Urinary bladder (tissue), 4 donors: ENCODE results near the gene ABHD14A. TPM values are rescaled to one million over a fixed set of nuclear protein-coding genes. Genes with fewer than 3 reads are reported as not detected.

Experiments used
- DNase-seq: peaks from one replicate; pipeline ENCODE4 v3.0.0-alpha.2; 2015; ENCODE audit errors: extremely low spot score
- H3K27ac ChIP-seq: one replicate; pipeline ENCODE4 v1.5.1; 2013; ENCODE audit warnings: low read depth, mild to moderate bottlenecking, moderate library complexity
- H3K36me3 ChIP-seq: one replicate; pipeline ENCODE4 v1.6.1; 2013; ENCODE audit warnings: mild to moderate bottlenecking, moderate library complexity; ENCODE audit not compliant: insufficient read depth
- H3K4me1 ChIP-seq: one replicate; pipeline ENCODE4 v1.6.1; 2013; ENCODE audit warnings: mild to moderate bottlenecking, moderate library complexity; ENCODE audit not compliant: insufficient read depth
- H3K4me3 ChIP-seq: one replicate; pipeline ENCODE4 v1.5.1; 2013; ENCODE audit warnings: low read depth, low read length
- WGBS: extraction: QIAGEN DNeasy Blood & Tissue Kit; methylation state at CpG from one replicate; pipeline ENCODE4 v1.1.7; 2013; 5-methylcytosine and 5-hydroxymethylcytosine counted together
- polyA plus RNA-seq: library from polyadenylated mRNA; stranded (reverse); fragments of 200-250 nt; gene quantifications from one replicate; pipeline ENCODE4 v1.2.3, GENCODE V29; 2013
- small RNA-seq: library from RNA; depleted of rRNA; stranded (forward); fragments of <200 nt; gene quantifications from one replicate; pipeline ENCODE3, GENCODE V24; 2014
- total RNA-seq: library from RNA; depleted of rRNA; stranded (reverse); fragments of >200 nt; gene quantifications from one replicate; pipeline ENCODE4 v1.2.3, GENCODE V29; 2014
- donor health status: healthy with polysubstance abuse.
- donor health status: healthy.

The ABHD14A gene
- total and polyA plus RNA-seq, 2 donors: 13.0 to 31.5 TPM

DNA sequence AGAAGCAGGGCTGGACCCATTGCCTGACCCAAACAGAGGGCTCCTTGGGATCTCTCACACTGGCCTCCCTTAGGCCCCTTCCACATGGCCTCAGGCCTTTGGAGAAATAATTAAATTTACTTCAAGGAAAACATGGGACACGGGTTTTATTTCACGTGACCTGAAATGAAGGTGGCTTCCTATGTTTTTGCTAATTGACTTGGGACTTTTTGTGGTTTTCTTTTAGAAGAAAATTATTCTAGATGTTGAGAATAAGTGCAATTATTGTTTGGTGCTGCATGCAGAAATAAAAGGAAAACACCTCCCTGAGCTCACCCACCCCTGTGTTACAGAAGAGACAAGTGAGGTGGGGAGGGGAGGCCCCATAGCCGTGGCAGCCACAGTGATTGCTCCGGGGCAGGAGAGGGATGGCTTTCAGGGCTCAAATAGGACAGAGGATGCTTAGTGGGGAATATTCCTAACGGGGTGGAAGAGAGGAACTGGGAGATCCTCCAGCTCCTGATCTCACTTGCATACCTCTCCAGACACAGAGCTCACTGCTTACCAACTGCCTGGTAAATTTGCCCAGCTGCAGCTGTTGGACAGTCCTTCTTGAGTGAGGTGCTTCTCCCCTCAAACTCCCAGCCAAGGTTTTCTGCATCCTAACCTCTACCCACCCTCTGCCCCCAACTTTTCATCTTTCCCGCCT lies 50.0 kb downstream of the ABHD14A start:
- 86% methylated on average over 6 of the region's 6 CpGs for WGBS
- Histone ChIP-seq H3K4me1 (no peaks in the 10 kb centered on the region), H3K36me3 (no peaks in the 10 kb centered on the region), H3K4me3 (no peak overlapping the region), H3K27ac (no peak overlapping the region)
- DNase-seq: no peak

GRCh38 chr3:52025453-52025852 lies 50.6 kb downstream of the ABHD14A start:
- no peak overlapping the region for H3K27ac ChIP-seq
- 78% methylated on average over 7 of the region's 7 CpGs for WGBS
- no peaks in the 10 kb centered on the region for H3K36me3 ChIP-seq
- no peak overlapping the region for H3K4me3 ChIP-seq
- DNase-seq: no peak
- H3K4me1 ChIP-seq: no peaks in the 10 kb centered on the region

DNA sequence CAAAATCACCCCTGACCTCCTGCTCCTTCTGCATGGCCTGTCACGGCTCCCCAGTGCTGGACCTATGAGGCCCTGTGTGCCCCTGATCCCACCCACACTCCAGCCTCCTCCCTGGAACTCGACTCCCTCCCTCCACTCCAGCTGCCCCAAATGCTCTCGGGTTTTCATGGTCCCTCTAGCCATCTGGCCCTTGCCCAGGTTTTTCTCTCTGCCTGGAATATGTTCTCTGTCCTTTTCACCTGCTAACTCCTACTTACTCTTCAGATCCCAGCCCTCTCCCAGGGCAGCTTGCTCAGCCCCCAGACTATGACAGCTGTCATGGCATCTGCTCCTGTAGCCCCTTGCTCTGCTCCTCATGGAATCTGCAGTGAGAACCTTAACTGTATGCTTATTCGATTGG lies 51.2 kb downstream of the ABHD14A start:
- H3K27ac ChIP-seq: no peak overlapping the region
- no peaks in the 10 kb centered on the region for H3K36me3 ChIP-seq
- DNase-seq: no peak
- no peaks in the 10 kb centered on the region for H3K4me1 ChIP-seq
- H3K4me3 ChIP-seq: no peak overlapping the region
- 52% methylated on average over 4 of the region's 4 CpGs for WGBS

- no peaks in the 10 kb centered on the region for H3K4me1 ChIP-seq
- DNase-seq: no peak
- H3K4me3 ChIP-seq: no peak overlapping the region
- WGBS: 81% methylated on average over 12 of the region's 12 CpGs
- no peak overlapping the region for H3K27ac ChIP-seq
- no peaks in the 10 kb centered on the region for H3K36me3 ChIP-seq
Observed at GRCh38 chr3:52028572-52028971, 53.7 kb downstream of the ABHD14A start.

DNA sequence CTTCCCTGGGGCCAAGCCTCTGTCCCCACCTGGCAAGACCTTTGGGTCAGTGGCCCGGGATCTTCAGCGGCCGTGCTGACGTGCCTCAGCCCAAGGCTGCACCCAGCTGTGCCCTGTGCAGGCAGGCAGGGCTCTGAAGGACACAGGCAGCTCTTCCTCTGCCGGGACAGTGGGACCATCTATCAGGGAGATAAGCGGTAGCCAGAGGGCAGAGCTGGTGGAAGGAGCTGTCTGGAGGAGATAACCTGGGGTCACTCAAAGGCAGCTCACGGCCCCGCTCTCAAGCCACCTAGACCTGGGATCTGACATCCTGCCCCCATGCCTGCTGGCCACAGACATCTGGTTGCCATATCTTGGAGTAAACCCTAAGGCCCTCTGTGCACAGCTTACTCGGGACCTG lies 54.2 kb downstream of the ABHD14A start:
- DNase-seq: no peak
- Histone ChIP-seq H3K36me3 (no peaks in the 10 kb centered on the region), H3K4me1 (no peaks in the 10 kb centered on the region), H3K27ac (no peak overlapping the region), H3K4me3 (no peak overlapping the region)
- 80% methylated on average over 9 of the region's 9 CpGs for WGBS

GRCh38 chr3:52029535-52029934 lies 54.7 kb downstream of the ABHD14A start:
- H3K36me3 ChIP-seq: no peaks in the 10 kb centered on the region
- 89% methylated on average over 10 of the region's 10 CpGs for WGBS
- no peak for DNase-seq
- H3K4me3 ChIP-seq: no peak overlapping the region
- H3K27ac ChIP-seq: no peak overlapping the region
- H3K4me1 ChIP-seq: no peaks in the 10 kb centered on the region

Small RNA genes lying within 50 kb of the gene (small RNA-seq; reads per million reads assigned to genes)
- gene AC115284.1: not detected

Other genes starting within 250 kb of the ABHD14A start
- not detected for gene IQCF6, start 195.8 kb upstream of the ABHD14A start, total RNA-seq
- gene IQCF6, start 195.8 kb upstream of the ABHD14A start, polyA plus RNA-seq: not detected
- gene IQCF2, start 113.4 kb upstream of the ABHD14A start, total RNA-seq: not detected
- not detected for gene IQCF2, start 113.4 kb upstream of the ABHD14A start, polyA plus RNA-seq
- gene IQCF5, start 99.5 kb upstream of the ABHD14A start, total RNA-seq: not detected
- gene IQCF5, start 99.5 kb upstream of the ABHD14A start, polyA plus RNA-seq: not detected
- not detected for gene IQCF1, start 71.7 kb upstream of the ABHD14A start, total RNA-seq
- gene IQCF1, start 71.7 kb upstream of the ABHD14A start, polyA plus RNA-seq: not detected
- 7.7 TPM for gene RRP9, start 33.2 kb upstream of the ABHD14A start, total RNA-seq
- 29.5 TPM for gene RRP9, start 33.2 kb upstream of the ABHD14A start, polyA plus RNA-seq
- 6.1 TPM for gene PARP3, start 32.7 kb upstream of the ABHD14A start, total RNA-seq
- 15.0 TPM for gene PARP3, start 32.7 kb upstream of the ABHD14A start, polyA plus RNA-seq
- not detected for gene GPR62, start 19.7 kb upstream of the ABHD14A start, total RNA-seq
- 0.32 TPM for gene GPR62, start 19.7 kb upstream of the ABHD14A start, polyA plus RNA-seq
- 22.4 TPM for gene PCBP4, start 7.6 kb upstream of the ABHD14A start, total RNA-seq
- 43.9 TPM for gene PCBP4, start 7.6 kb upstream of the ABHD14A start, polyA plus RNA-seq
- gene ABHD14B, start 1.0 kb upstream of the ABHD14A start, total RNA-seq: 14.2 TPM
- gene ABHD14B, start 1.0 kb upstream of the ABHD14A start, polyA plus RNA-seq: 69.1 TPM
- gene ACY1, start 8.5 kb downstream of the ABHD14A start, total RNA-seq: 10.6 TPM
- 20.0 TPM for gene ACY1, start 8.5 kb downstream of the ABHD14A start, polyA plus RNA-seq
- gene RPL29, start 20.8 kb downstream of the ABHD14A start, total RNA-seq: 623 TPM
- gene RPL29, start 20.8 kb downstream of the ABHD14A start, polyA plus RNA-seq: 1,824 TPM
- 8.2 TPM for gene DUSP7, start 81.5 kb downstream of the ABHD14A start, total RNA-seq
- 14.3 TPM for gene DUSP7, start 81.5 kb downstream of the ABHD14A start, polyA plus RNA-seq
- gene POC1A, start 179.4 kb downstream of the ABHD14A start, total RNA-seq: 4.2 TPM
- 2.5 TPM for gene POC1A, start 179.4 kb downstream of the ABHD14A start, polyA plus RNA-seq
- 24.1 TPM for gene ALAS1, start 223.1 kb downstream of the ABHD14A start, total RNA-seq
- gene ALAS1, start 223.1 kb downstream of the ABHD14A start, polyA plus RNA-seq: 56.7 TPM